OCI-LY1 (cell line): Measurements from ENCODE around the gene UBE2D4.

ENCODE experiments used
- H2AFZ ChIP-seq: fragments of 200-600 bp; sonication (generic), shearing (Covaris generic); 2 replicates; pipeline ENCODE4 v1.6.0; 2014; ENCODE audit warnings: antibody characterized with exemption, mild to moderate bottlenecking, low read length
- H3F3A ChIP-seq: fragments of 200-600 bp; sonication (generic), shearing (Covaris generic); 2 replicates; pipeline ENCODE4 v1.6.0; 2014; ENCODE audit warnings: mild to moderate bottlenecking, antibody characterized with exemption, low read length, moderate library complexity; ENCODE audit not compliant: insufficient read depth
- H3K27ac ChIP-seq: fragments of 200-600 bp; sonication (generic); 2 replicates; pipeline ENCODE4 v1.5.1; 2014; ENCODE audit warnings: low read length, mixed run types, mild to moderate bottlenecking, low read depth; ENCODE audit not compliant: poor library complexity, severe bottlenecking
- H3K27me3 ChIP-seq: fragments of 200-600 bp; sonication (generic); 2 replicates; pipeline ENCODE4 v1.6.0; 2014; ENCODE audit warnings: antibody characterized with exemption, mild to moderate bottlenecking, low read length, moderate library complexity; ENCODE audit not compliant: insufficient read depth
- H3K36me3 ChIP-seq: fragments of 200-600 bp; sonication (generic); 2 replicates; pipeline ENCODE4 v1.6.1; 2014; ENCODE audit warnings: mild to moderate bottlenecking, antibody characterized with exemption, low read length, moderate library complexity, mixed read lengths; ENCODE audit not compliant: insufficient read depth
- H3K4me1 ChIP-seq: fragments of 200-600 bp; sonication (generic); 2 replicates; pipeline ENCODE4 v1.5.1; 2014; ENCODE audit warnings: mild to moderate bottlenecking, low read length, moderate library complexity; ENCODE audit not compliant: insufficient read depth, severe bottlenecking
- H3K4me2 ChIP-seq: fragments of 200-600 bp; sonication (generic), shearing (Covaris generic); 2 replicates; pipeline ENCODE4 v1.6.1; 2014; ENCODE audit warnings: low read length
- H3K4me3 ChIP-seq: fragments of 200-600 bp; sonication (generic); 2 replicates; pipeline ENCODE4 v1.5.1; 2014; ENCODE audit warnings: low read length, low read depth, mild to moderate bottlenecking, mixed read lengths; ENCODE audit not compliant: poor library complexity, severe bottlenecking
- H3K79me2 ChIP-seq: fragments of 200-600 bp; shearing (Covaris generic); 2 replicates; pipeline ENCODE4 v1.6.1; 2016; ENCODE audit warnings: mixed run types, low read length, mixed read lengths; ENCODE audit not compliant: insufficient read depth
- H3K9ac ChIP-seq: fragments of 200-600 bp; sonication (generic), shearing (Covaris generic); 2 replicates; pipeline ENCODE4 v1.6.1; 2014; ENCODE audit warnings: mild to moderate bottlenecking, low read length, mixed read lengths
- H3K9me2 ChIP-seq: fragments of 200-600 bp; sonication (generic), shearing (Covaris generic); 2 replicates; pipeline ENCODE4 v1.6.1; 2014; ENCODE audit warnings: low read depth, mild to moderate bottlenecking, low read length, mixed read lengths
- H3K9me3 ChIP-seq: fragments of 200-600 bp; shearing (Covaris generic); 2 replicates; pipeline ENCODE4 v1.6.1; 2014; ENCODE audit warnings: low read length, mixed read lengths
- H4K20me1 ChIP-seq: fragments of 200-600 bp; sonication (generic), shearing (Covaris generic); 2 replicates; pipeline ENCODE4 v1.6.0; 2016; ENCODE audit warnings: mild to moderate bottlenecking, low read length; ENCODE audit not compliant: insufficient read depth
- EZH2 ChIP-seq: fragments of 200-600 bp; sonication (generic), shearing (Covaris generic); IDR thresholded peaks from 2 replicates; pipeline ENCODE4 v1.8.0; 2017; ENCODE audit warnings: borderline replicate concordance, mixed run types, mild to moderate bottlenecking, antibody characterized with exemption, low read length, moderate library complexity, mixed read lengths
- TF ChIP-seq, protein P1 (sequence below): fragments of 200-600 bp; sonication (generic), shearing (Covaris generic); IDR thresholded peaks from 2 replicates; pipeline ENCODE4 v1.5.1; 2017; ENCODE audit warnings: mild to moderate bottlenecking, antibody characterized with exemption, low read length, moderate library complexity, mixed read lengths

UBE2D4 gene

DNA sequence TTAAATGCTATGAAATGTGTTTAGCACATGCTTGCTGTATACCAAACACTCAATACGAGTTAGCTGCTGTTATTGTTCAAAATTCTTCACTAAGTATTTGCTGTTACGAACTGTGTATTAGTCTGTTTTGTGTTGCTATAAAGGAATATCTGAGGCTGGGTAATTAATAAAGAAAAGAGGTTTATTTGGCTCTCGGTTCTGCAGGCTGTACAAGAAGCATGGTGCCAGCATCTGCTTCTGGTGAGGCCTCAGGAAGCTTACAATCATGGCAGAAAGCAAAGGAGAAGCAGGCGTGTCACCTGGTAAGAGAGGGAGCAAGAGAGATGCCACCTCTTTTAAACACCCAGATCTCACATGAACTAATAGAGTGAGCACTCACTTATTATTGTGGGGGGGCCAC, 1.6 kb downstream of the UBE2D4 start:
- no peaks in the 10 kb centered on the region for H3K79me2 ChIP-seq
- TF ChIP-seq, protein P1, sequence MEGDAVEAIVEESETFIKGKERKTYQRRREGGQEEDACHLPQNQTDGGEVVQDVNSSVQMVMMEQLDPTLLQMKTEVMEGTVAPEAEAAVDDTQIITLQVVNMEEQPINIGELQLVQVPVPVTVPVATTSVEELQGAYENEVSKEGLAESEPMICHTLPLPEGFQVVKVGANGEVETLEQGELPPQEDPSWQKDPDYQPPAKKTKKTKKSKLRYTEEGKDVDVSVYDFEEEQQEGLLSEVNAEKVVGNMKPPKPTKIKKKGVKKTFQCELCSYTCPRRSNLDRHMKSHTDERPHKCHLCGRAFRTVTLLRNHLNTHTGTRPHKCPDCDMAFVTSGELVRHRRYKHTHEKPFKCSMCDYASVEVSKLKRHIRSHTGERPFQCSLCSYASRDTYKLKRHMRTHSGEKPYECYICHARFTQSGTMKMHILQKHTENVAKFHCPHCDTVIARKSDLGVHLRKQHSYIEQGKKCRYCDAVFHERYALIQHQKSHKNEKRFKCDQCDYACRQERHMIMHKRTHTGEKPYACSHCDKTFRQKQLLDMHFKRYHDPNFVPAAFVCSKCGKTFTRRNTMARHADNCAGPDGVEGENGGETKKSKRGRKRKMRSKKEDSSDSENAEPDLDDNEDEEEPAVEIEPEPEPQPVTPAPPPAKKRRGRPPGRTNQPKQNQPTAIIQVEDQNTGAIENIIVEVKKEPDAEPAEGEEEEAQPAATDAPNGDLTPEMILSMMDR: no peak
- TF ChIP-seq EZH2: no peak
- no peaks in the 10 kb centered on the region; the same call in 1 of the 2 replicates for H3F3A ChIP-seq
- H2AFZ ChIP-seq: no peak overlapping the region
- H3K4me3 ChIP-seq: no peak overlapping the region
- H3K9me2 ChIP-seq: no peaks in the 10 kb centered on the region
- no peak overlapping the region for H3K4me2 ChIP-seq
- H3K9me3 ChIP-seq: peaks cover 6% of the 10 kb centered on the region; the same call in 1 of the 2 replicates
- no peak overlapping the region for H3K27ac ChIP-seq
- no peaks in the 10 kb centered on the region for H3K27me3 ChIP-seq
- no peak overlapping the region for H3K9ac ChIP-seq
- H3K4me1 ChIP-seq: peaks cover 29% of the 10 kb centered on the region
- H3K36me3 ChIP-seq: peaks cover 20% of the 10 kb centered on the region
- no peaks in the 10 kb centered on the region for H4K20me1 ChIP-seq

DNA sequence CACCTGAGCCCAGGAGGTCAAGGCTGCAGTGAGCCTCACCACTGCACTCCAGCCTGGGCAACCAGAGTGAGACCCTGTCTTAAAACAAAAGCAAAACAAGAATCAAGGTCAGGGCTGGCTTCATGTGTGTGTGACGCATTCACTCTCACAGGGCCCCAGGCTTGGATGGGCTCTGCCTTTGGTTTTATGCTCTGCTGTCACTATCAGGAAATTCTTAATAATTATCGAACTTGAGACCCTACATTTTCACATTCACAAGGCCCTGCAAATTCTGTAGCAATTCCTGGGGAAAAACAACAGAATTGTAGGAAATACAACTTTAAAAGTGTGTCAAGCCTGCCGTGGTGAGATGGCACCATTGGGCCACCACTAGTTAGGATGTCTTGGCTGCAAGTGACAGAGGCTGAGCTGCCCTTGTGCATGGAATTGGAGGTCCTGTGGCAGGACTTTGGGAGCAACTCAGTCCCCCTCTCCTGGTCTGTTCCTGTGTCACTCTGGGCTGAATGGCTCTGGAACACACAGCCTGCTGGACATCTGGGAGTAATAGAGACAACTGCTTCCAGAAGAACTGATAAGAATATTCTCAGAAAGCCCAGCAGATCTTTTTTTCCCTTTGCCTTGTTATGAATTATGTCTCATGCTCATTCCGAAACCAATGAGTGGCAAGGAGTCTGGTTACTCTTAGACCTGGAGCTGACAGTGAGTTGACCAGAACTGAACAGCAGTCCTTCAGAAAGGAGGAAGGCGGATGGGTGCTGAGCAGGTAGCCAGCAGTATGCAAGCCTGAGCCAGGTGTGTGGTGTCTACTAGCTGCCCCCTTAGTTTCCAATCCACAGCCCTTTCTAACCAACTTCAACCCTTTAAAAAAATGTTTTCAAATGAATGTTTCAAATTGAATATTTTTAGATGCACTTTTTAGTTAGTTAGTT, 3.6 kb downstream of the UBE2D4 start:
- H3K27me3 ChIP-seq: no peaks in the 10 kb centered on the region
- H3K4me3 ChIP-seq: no peak overlapping the region
- no peak overlapping the region for H3K9ac ChIP-seq
- no peak for TF ChIP-seq EZH2
- TF ChIP-seq, protein P1: no peak
- H3K4me1 ChIP-seq: peaks cover 27% of the 10 kb centered on the region
- peaks cover 6% of the 10 kb centered on the region; the same call in 1 of the 2 replicates for H3K9me3 ChIP-seq
- H4K20me1 ChIP-seq: no peaks in the 10 kb centered on the region
- peaks cover 16% of the 10 kb centered on the region for H3K36me3 ChIP-seq
- no peaks in the 10 kb centered on the region for H3F3A ChIP-seq
- no peaks in the 10 kb centered on the region for H3K9me2 ChIP-seq
- H3K27ac ChIP-seq: no peak overlapping the region
- no peaks in the 10 kb centered on the region for H3K79me2 ChIP-seq
- no peak overlapping the region for H2AFZ ChIP-seq
- no peak overlapping the region for H3K4me2 ChIP-seq

DNA sequence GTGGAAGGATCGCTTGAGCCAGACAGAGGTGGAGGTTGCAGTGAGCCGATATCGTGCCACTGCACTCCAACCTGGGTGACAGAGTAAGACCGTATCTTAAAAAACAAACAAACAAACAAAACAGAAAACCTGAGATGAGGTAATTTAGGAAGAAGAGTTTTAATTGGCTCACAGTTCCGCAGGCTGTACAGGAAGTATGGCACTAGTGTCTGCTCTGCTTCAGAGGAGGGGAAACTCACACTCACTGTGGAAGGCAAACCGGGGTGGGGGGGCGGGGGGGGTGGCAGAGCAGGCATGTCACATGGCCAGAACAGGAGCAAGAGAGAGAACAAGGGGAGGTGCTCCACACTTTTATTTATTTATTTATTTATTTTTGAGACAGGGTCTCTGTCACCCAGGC, 5.1 kb downstream of the UBE2D4 start:
- Histone ChIP-seq H3K4me1 (peaks cover 13% of the 10 kb centered on the region), H3K27ac (no peak overlapping the region), H3K9me3 (peaks cover 6% of the 10 kb centered on the region; the same call in 1 of the 2 replicates), H3K79me2 (no peaks in the 10 kb centered on the region), H3K36me3 (peaks cover 12% of the 10 kb centered on the region; the same call in 1 of the 2 replicates), H3K4me2 (no peak overlapping the region), H4K20me1 (no peaks in the 10 kb centered on the region), H3K27me3 (no peaks in the 10 kb centered on the region), H3K4me3 (no peak overlapping the region), H2AFZ (no peak overlapping the region), H3K9ac (no peak overlapping the region), H3F3A (no peaks in the 10 kb centered on the region), H3K9me2 (no peaks in the 10 kb centered on the region)
- TF ChIP-seq EZH2: no peak
- TF ChIP-seq, protein P1: no peak
